HG03045 (cell line): ENCODE measurements around the gene ESR2.
"Not testable (repeated sequence)": the region's sequence is repeated elsewhere in the genome, so short reads cannot be mapped to it uniquely, and the experiment has no call there.

ENCODE experiments used
- ATAC-seq: cut with Tn5 transposase; IDR thresholded peaks from one replicate; pipeline ENCODE4 v1.9.1; 2021; ENCODE audit warnings: mild to moderate bottlenecking, moderate library complexity; ENCODE audit not compliant: unreplicated experiment

Gene ESR2

DNA sequence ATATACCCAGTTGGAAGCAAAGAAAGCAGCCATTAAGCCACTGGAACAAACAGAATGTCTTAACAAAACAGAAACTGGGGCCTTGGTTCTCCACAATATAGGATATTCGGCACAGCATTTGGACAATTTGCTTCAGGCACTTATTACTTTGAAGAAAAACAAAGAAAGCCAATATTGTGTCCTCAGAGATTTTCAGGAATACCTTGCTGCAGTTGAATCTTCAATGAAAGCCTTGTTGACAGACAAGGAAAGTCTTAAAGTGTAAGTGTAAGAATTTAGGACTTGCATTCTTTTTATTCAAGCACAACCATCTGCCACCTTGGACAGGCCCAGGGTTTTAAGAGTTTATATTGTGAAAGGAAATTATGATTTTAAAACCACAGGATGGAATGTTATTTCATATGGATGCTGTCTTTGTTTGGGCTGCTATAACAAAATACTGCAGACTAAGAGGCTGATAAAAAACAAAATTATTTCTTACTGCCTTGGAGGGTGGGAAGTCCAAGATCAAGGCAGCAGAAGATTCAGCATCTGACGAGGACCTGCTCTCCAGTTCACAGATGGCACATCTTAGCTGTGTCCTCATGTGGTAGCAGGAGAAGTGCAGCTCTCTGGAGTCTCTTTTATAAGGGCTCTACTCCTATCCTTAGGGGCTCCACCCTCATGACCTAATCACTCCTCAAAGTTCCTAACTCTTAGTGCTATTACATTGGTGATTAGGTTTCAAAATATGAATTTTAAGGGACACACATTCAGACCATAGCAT lies 244.4 kb downstream of the ESR2 start:
- no peak for ATAC-seq

DNA sequence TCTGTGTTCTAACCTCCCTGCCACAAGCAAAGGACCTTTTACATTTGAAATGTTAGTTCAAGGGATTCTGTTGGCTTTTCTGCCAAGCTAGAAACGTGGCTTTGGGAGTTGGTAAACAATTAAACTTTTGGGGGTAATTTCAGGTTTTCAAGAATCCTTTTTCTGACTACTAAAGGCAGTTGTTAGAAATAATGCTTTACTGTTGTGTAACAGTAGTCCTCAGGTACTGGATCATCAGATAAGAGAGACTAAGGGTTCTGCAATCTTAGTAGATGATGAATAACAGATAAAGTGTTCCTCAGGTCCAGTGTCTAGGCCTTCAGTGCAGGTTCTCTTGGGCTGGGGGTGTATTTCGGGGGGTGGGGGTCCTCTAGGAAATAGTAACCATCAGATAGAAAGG lies 249.1 kb downstream of the ESR2 start:
- ATAC-seq = no peak

DNA sequence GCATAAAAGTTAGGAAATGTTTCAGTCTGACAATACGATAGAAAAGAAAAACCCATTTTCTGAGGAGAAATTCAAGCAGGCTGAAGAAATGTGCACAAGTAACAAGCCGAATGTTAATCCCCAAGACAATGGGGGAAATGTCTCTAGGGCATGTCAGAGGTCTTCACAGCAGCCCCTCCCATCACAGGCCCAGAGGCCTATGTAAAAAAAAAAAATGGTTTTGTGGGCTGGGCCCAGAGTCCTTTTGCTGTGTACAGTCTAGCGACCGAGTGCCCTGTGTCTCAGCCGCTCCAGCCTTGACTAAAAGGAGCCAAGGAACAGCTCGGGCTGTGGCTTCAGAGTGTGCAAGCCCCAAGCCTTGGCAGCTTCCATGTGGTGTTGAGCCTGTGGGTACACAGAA lies 250.9 kb downstream of the ESR2 start:
- ATAC-seq = not testable (repeated sequence)

DNA sequence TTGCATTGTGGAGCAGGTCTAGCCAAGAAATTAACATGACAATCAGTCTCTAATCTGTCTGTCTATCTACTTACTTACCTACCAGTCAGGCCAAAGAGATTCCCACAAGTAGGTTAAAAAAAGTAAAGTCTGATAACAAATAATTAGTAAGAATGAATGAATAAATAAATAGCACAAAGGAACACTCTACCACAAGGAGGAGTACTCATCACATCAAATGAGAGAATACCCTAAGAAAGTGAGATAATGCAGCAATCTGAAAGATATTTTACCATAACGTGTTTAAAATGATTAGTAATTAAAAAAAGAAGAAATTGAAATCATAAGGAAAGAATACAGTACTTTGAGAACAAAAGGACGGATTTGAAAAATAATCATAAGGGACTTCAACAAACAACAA lies 254.1 kb downstream of the ESR2 start:
- ATAC-seq = no peak

DNA sequence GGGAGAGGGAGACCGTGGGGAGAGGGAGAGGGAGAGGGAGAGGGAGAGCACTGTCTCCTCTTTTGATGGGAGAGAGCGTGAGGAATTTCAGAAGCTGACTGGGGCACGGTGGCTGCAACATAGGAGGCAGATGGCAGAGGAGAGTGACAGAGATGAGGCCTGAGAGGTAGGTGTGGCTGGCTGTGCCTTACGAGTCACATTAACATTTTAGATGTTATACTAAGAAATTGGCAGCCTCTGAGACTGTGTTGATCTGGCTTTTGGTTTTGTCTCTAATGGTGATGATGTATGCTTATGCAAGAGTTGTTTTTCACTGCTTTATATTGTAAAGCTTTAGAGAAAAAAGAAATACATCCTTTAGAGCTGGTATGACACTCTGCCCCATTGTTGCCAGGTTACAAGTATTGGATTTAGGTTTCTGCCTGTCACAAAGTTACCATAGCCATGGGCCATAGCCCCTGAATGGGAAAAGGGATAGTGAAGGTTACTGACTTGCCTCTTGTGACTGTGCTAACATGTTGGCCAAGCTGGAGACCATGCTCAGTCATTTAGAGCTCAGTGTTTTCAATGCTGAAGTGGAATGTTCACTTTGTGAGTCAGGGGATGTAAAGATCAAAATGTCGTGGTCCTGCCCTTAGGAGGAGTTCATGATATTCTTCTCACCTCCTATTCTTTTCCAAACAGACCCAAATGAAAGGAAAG lies 255.2 kb downstream of the ESR2 start:
- ATAC-seq = no peak

DNA sequence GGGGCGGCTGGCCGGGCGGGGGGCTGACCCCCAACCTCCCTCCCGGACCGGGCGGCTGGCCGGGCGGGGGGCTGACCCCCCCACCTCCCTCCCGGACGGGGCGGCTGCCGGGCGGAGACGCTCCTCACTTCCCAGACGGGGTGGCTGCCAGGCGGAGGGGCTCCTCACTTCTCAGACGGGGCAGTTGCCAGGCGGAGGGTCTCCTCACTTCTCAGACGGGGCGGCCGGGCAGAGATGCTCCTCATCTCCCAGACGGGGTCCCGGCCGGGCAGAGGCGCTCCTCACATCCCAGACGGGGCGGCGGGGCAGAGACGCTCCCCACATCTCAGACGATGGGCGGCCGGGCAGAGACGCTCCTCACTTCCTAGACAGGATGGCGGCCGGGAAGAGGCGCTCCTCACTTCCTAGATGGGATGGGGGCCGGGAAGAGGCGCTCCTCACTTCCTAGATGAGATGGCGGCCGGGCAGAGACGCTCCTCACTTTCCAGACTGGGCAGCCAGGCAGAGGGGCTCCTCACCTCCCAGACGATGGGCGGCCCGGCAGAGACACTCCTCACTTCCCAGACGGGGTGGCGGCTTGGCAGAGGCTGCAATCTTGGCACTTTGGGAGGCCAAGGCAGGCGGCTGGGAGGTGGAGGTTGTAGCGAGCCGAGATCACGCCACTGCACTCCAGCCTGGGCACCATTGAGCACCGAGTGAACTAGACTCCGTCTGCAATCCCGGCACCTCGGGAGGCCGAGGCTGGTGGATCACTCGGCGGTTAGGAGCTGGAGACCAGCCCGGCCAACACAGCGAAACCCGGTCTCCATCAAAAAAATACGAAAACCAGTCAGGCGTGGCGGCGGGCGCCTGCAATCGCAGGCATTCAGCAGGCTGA lies 256.1 kb downstream of the ESR2 start:
- not testable (repeated sequence) for ATAC-seq

DNA sequence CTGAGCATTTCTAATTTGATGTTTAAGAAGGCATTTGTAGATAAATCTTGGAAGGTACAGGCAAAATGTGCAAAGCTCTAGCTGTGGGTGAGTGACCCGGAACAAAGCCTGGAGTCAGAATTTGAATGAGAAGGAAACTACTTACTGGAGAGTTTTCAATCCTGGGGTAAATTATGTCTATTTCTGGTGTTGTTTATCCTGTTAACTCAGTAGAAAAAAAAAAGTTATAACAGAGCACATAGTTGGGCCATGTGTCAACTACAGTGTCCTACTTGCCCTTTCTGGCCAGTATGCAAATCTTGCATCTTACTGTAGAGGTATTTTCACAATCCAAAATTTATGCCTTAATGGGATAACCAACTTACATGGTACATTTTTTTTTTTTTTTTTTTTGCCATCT lies 259.0 kb downstream of the ESR2 start:
- no peak for ATAC-seq
